H9 (cell line): Measurements from ENCODE around the gene UGT1A6. TPM values are rescaled to one million over a fixed set of nuclear protein-coding genes. Genes with fewer than 3 reads are reported as not detected.

Source experiments
- DNase-seq: peaks from one replicate; pipeline ENCODE4 v3.0.0-alpha.2; 2017
- H2AFZ ChIP-seq: one replicate; pipeline ENCODE4 v1.6.1; 2013; ENCODE audit warnings: mild to moderate bottlenecking, low read length, control low read depth, moderate library complexity
- H2AK5ac ChIP-seq: 2 replicates; pipeline ENCODE4 v1.6.1; 2013; ENCODE audit warnings: low read length, control low read depth, mixed read lengths; ENCODE audit not compliant: insufficient read length
- H2BK120ac ChIP-seq: one replicate; pipeline ENCODE4 v1.6.1; 2013; ENCODE audit warnings: low read depth, mild to moderate bottlenecking, low read length, control low read depth, inconsistent platforms; ENCODE audit not compliant: poor library complexity, severe bottlenecking
- H2BK12ac ChIP-seq: 2 replicates; pipeline ENCODE4 v1.6.1; 2013; ENCODE audit warnings: low read length, control low read depth, mixed read lengths, low read depth; ENCODE audit not compliant: insufficient read length
- H2BK15ac ChIP-seq: 2 replicates; pipeline ENCODE4 v1.6.1; 2013; ENCODE audit warnings: low read depth, low read length, control low read depth
- H2BK20ac ChIP-seq: one replicate; pipeline ENCODE4 v1.6.1; 2013; ENCODE audit warnings: low read depth, mild to moderate bottlenecking, low read length, control low read depth, inconsistent platforms; ENCODE audit not compliant: poor library complexity, severe bottlenecking
- H2BK5ac ChIP-seq: 2 replicates; pipeline ENCODE4 v1.6.1; 2013; ENCODE audit warnings: low read length, control low read depth, mixed read lengths; ENCODE audit not compliant: insufficient read length
- H3K14ac ChIP-seq: 2 replicates; pipeline ENCODE4 v1.6.1; 2013; ENCODE audit warnings: low read length, control low read depth; ENCODE audit not compliant: insufficient read depth
- H3K18ac ChIP-seq: 2 replicates; pipeline ENCODE4 v1.6.1; 2013; ENCODE audit warnings: low read depth, mild to moderate bottlenecking, mixed read lengths, low read length, control low read depth; ENCODE audit not compliant: insufficient read length
- H3K23ac ChIP-seq: 2 replicates; pipeline ENCODE4 v1.6.1; 2013; ENCODE audit warnings: low read length, control low read depth, mixed read lengths, low read depth; ENCODE audit not compliant: insufficient read length
- H3K23me2 ChIP-seq: 2 replicates; pipeline ENCODE4 v1.6.1; 2013; ENCODE audit warnings: low read depth, mild to moderate bottlenecking, mixed read lengths, low read length, control low read depth; ENCODE audit not compliant: insufficient read length, poor library complexity, severe bottlenecking
- H3K27ac ChIP-seq: 2 replicates; pipeline ENCODE4 v1.5.1; 2013; ENCODE audit warnings: low read length, control low read depth, mixed read lengths, low read depth; ENCODE audit not compliant: insufficient read length
- H3K27me3 ChIP-seq: 2 replicates; pipeline ENCODE4 v1.6.1; 2013; ENCODE audit warnings: low read length, control low read depth, inconsistent platforms; ENCODE audit not compliant: insufficient read depth
- H3K4ac ChIP-seq: 2 replicates; pipeline ENCODE4 v1.6.1; 2013; ENCODE audit warnings: low read depth, mild to moderate bottlenecking, control low read depth, inconsistent platforms, low read length, moderate library complexity
- H3K4me1 ChIP-seq: 2 replicates; pipeline ENCODE4 v1.6.1; 2013; ENCODE audit warnings: low read length, control low read depth, inconsistent platforms; ENCODE audit not compliant: insufficient read depth
- H3K4me2 ChIP-seq: 2 replicates; pipeline ENCODE4 v1.6.1; 2013; ENCODE audit warnings: low read length, control low read depth, mixed read lengths; ENCODE audit not compliant: insufficient read length, insufficient read depth
- H3K56ac ChIP-seq: 2 replicates; pipeline ENCODE4 v1.6.1; 2013; ENCODE audit warnings: low read depth, mild to moderate bottlenecking, mixed read lengths, low read length, control low read depth; ENCODE audit not compliant: insufficient read length
- H3K79me1 ChIP-seq: 2 replicates; pipeline ENCODE4 v1.6.1; 2013; ENCODE audit warnings: low read depth, mild to moderate bottlenecking, moderate library complexity, low read length, control low read depth, inconsistent platforms; ENCODE audit not compliant: insufficient read depth, poor library complexity, severe bottlenecking
- H3K79me2 ChIP-seq: 2 replicates; pipeline ENCODE4 v1.6.1; 2013; ENCODE audit warnings: low read length, control low read depth, inconsistent platforms; ENCODE audit not compliant: insufficient read depth
- H3K9ac ChIP-seq: 2 replicates; pipeline ENCODE4 v1.6.1; 2013; ENCODE audit warnings: low read length, control low read depth, mixed read lengths; ENCODE audit not compliant: insufficient read length; ENCODE audit errors: extremely low read depth
- H3K9me3 ChIP-seq: one replicate; pipeline ENCODE4 v1.6.1; 2013; ENCODE audit warnings: low read depth, low read length, inconsistent platforms; ENCODE audit not compliant: control insufficient read depth
- H3T11ph ChIP-seq: one replicate; pipeline ENCODE4 v1.6.1; 2013; ENCODE audit warnings: mild to moderate bottlenecking, low read length, control low read depth, inconsistent platforms
- H4K20me1 ChIP-seq: one replicate; pipeline ENCODE4 v1.6.1; 2013; ENCODE audit not compliant: control insufficient read depth, insufficient read length, insufficient read depth
- H4K5ac ChIP-seq: 2 replicates; pipeline ENCODE4 v1.6.1; 2013; ENCODE audit warnings: low read depth, mild to moderate bottlenecking, mixed read lengths, low read length, control low read depth; ENCODE audit not compliant: insufficient read length
- H4K8ac ChIP-seq: replicated peaks from 2 replicates; pipeline ENCODE4 v1.6.1; 2013; ENCODE audit warnings: low read length, control low read depth, mixed read lengths, low read depth; ENCODE audit not compliant: insufficient read length
- H4K91ac ChIP-seq: 2 replicates; pipeline ENCODE4 v1.6.1; 2013; ENCODE audit warnings: low read depth, mild to moderate bottlenecking, moderate library complexity, mixed read lengths, low read length, control low read depth; ENCODE audit not compliant: insufficient read length
- H3K27ac Mint-ChIP-seq, 3 experiments: 2 replicates in 2 of 3; 3 replicates in 1 of 3; pipeline ENCODE4 v1.8.0; 2020 to 2021; ENCODE audit warnings: mixed read lengths in 3 of 3, mild to moderate bottlenecking in 1 of 3, moderate library complexity in 1 of 3
- H3K27me3 Mint-ChIP-seq: 2 replicates; pipeline ENCODE4 v1.8.0; 2021; ENCODE audit warnings: low read depth, mild to moderate bottlenecking, moderate library complexity, mixed read lengths
- H3K36me3 Mint-ChIP-seq, 3 experiments: 2 replicates in 2 of 3; 3 replicates in 1 of 3; pipeline ENCODE4 v1.8.0; 2020 to 2021; ENCODE audit warnings: low read depth in 3 of 3, mixed read lengths in 3 of 3; ENCODE audit not compliant: insufficient read depth in 1 of 3
- H3K4me1 Mint-ChIP-seq, 2 experiments: 2 replicates each; pipeline ENCODE4 v1.8.0; 2020; ENCODE audit warnings: mixed read lengths in 2 of 2
- H3K4me3 Mint-ChIP-seq, 2 experiments: 2 replicates in 1 of 2; 3 replicates in 1 of 2; pipeline ENCODE4 v1.8.0; 2020 to 2021; ENCODE audit warnings: mild to moderate bottlenecking in 2 of 2, mixed read lengths in 2 of 2, moderate library complexity in 1 of 2
- H3K9me3 Mint-ChIP-seq, 2 experiments: 2 replicates in 1 of 2; 3 replicates in 1 of 2; pipeline ENCODE4 v1.8.0; 2020; ENCODE audit warnings: mild to moderate bottlenecking in 2 of 2, mixed read lengths in 2 of 2, moderate library complexity in 1 of 2
- WGBS: extraction: QIAGEN DNeasy Blood & Tissue Kit; methylation state at CpG from one replicate; pipeline ENCODE4 v1.1.7; 2013; ENCODE audit warnings: missing lambda C conversion rate, low lambda C conversion rate, mixed read lengths; ENCODE audit not compliant: insufficient read length; ENCODE audit errors: extremely low coverage; 5-methylcytosine and 5-hydroxymethylcytosine counted together
- total RNA-seq: library from RNA; stranded (reverse); gene quantifications from 2 replicates; pipeline ENCODE4 v1.2.1, GENCODE V29; 2021
- TF ChIP-seq, protein P1 (sequence below): fragments of 200-600 bp; sonication (generic); conservative IDR thresholded peaks from 3 replicates; pipeline ENCODE4 v1.8.0; 2021; ENCODE audit warnings: antibody characterized with exemption, mild to moderate bottlenecking

UGT1A6 gene
- total RNA-seq, 1 experiment from 2014 or later: not detected

DNA sequence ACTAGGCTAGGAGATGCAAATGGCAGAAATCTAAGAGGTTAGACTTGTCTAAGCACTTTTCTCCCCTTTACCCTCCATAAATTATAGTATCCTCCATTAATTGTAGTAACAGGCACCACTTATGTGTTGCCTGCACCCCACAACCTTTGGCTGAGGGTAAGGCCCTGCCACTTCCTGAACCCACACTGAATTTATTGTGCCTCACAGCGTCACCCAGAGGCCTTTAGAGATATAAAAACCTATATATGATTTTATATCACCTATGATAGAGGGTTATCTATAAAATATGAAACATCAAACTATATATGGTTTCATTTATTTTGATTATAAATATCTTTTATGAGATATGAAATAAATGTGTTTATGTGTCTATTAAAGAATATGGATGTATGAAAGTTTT is 18.4 kb upstream of the UGT1A6 start:
- H3K27ac Mint-ChIP-seq: no peak overlapping the region
- Histone ChIP-seq H3K9ac (no peak overlapping the region), H3K9me3 (no peaks in the 10 kb centered on the region), H3K14ac (no peak overlapping the region), H2BK20ac (no peak overlapping the region), H3K18ac (no peak overlapping the region), H3K27ac (no peak overlapping the region), H3K23ac (no peak overlapping the region), H4K91ac (no peak overlapping the region), H2BK12ac (no peak overlapping the region), H4K5ac (no peak overlapping the region), H3K79me1 (no peaks in the 10 kb centered on the region), H2AFZ (no peak overlapping the region), H3K4me1 (no peaks in the 10 kb centered on the region; the same call in 1 of the 2 replicates), H2BK15ac (no peak overlapping the region), H3K79me2 (no peaks in the 10 kb centered on the region), H3K27me3 (no peaks in the 10 kb centered on the region), H3T11ph (no peak overlapping the region), H3K4me2 (no peak overlapping the region), H4K8ac (no peak overlapping the region), H3K4ac (no peak overlapping the region), H4K20me1 (no peaks in the 10 kb centered on the region), H3K56ac (no peak overlapping the region), H2BK120ac (no peak overlapping the region), H3K23me2 (no peaks in the 10 kb centered on the region), H2BK5ac (no peak overlapping the region), H2AK5ac (no peak overlapping the region)
- H3K4me3 Mint-ChIP-seq: no peak overlapping the region
- DNase-seq: no peak
- TF ChIP-seq, protein P1, sequence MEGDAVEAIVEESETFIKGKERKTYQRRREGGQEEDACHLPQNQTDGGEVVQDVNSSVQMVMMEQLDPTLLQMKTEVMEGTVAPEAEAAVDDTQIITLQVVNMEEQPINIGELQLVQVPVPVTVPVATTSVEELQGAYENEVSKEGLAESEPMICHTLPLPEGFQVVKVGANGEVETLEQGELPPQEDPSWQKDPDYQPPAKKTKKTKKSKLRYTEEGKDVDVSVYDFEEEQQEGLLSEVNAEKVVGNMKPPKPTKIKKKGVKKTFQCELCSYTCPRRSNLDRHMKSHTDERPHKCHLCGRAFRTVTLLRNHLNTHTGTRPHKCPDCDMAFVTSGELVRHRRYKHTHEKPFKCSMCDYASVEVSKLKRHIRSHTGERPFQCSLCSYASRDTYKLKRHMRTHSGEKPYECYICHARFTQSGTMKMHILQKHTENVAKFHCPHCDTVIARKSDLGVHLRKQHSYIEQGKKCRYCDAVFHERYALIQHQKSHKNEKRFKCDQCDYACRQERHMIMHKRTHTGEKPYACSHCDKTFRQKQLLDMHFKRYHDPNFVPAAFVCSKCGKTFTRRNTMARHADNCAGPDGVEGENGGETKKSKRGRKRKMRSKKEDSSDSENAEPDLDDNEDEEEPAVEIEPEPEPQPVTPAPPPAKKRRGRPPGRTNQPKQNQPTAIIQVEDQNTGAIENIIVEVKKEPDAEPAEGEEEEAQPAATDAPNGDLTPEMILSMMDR: no peak
- H3K4me1 Mint-ChIP-seq: peaks cover 2 to 5% of the 10 kb centered on the region in 2 experiments; a peak in 3 of 4 replicates
- no CpG with 5 or more reads among the region's 1 CpG for WGBS
- no peaks in the 10 kb centered on the region for H3K9me3 Mint-ChIP-seq
- peaks cover 15% of the 10 kb centered on the region for H3K27me3 Mint-ChIP-seq
- no peaks in the 10 kb centered on the region for H3K36me3 Mint-ChIP-seq
